Measurements from ENCODE around the gene AOPEP.

AOPEP gene

DNA sequence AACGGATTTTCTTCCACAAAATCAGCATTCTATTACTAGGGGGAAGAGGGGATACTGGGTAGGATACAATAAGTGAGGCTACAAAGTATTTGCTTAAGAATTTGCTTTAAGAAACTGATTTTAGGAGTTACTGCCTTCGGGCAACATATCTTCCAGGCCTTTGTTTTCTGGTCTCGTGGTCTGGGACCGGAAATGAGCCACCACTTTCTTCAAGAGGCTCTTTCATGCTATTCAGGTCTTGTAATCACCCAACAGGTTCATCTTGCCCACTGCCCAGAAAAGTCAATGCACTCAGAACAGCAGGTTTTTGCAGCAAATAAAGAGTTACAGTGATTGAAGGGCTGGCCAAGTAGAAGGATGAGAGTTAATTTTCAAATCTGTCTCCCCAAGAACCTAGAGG, 6.6 kb upstream of the AOPEP start:
- DNase-seq = no peak

DNA sequence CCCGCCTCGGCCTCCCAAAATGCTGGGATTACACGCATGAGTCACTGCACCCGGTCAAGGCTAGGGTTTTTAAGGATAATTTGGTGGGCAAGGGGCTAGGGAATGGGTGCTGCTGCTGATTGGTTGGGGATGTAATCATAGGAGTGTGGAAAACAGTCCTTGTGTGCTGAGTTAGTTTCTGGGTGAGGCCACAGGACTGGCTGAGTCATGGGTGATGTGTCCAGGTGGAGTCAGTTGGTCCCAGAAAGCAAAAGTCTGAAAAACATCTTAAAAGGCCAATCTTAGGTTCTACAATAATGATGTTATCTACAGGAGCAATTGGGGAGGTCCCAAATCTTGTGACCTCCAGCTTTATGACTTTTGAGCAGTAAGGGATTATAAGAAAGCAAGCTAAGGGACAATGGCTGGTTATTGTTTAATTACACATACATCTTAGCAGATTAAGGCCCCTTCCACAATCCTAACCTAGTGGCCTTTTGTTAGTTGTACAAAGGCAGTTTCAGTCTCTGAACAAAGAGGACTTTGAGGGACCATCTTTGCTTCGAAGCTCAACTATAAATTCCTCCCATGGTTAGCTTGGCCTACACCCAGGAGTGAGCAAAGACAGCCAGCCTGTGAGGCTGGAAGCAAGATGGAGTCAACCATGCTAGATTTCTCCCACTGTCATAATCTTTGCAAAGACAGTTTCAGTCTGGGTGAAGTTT, 5.5 kb upstream of the AOPEP start:
- DNase-seq = no peak

DNA sequence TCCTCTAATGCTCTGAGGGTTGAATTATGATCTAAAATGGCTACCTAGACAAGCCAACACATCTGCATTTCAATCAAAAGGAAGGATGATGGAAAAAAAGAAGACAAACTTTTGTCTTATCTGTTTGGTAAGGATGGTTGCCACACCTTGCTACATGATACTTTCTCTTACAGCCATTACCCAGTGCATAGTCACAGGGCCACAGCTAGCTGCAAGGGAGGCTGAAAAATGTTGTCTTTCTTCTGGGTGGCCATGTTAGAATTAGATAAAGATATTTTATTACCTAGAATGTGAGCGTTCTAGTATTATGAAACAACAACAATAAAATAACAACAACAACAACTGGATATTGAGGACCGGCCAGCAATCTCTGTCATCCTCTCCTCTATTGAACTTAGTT, 4.7 kb upstream of the AOPEP start:
- no peak for DNase-seq

DNA sequence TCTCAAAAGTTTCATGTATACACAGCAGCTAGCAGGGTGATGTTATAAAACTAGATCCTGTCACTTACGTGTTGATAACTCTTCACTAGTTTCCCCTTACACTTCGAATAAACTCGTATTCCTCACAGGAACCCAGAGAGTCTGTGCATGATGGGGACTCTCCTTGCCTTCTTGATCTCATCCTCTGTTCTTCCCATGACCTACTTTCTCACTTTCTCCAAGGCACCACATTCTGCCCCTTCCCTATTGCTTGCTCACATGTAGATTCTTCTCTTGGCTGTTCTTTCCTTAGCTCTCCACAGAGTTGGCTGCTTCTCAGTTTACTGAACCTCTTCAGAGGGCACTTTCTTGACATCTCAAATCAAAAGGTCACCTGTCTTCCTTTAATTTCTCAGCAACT, 1.2 kb upstream of the AOPEP start:
- no peak for DNase-seq

DNA sequence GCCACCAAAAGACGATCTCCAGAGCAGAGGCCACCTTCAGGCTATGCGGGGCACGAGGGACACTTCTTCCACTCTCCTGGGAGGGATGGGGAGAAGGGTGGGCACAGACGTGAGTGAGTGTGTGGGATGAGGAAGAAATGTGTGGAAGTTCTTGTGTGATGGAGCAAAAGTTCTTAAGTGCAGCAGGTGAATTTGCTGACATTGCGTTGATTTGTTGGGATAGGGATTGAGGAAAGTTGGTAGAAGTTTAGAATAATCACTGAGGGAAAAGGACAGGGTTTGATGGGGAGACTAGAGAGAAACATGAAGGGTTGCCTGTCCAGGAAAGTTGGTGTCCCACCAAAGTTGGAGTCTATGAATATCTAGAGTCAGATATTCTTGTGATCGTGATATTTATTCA, 2.2 kb downstream of the AOPEP start:
- DNase-seq = no peak

DNA sequence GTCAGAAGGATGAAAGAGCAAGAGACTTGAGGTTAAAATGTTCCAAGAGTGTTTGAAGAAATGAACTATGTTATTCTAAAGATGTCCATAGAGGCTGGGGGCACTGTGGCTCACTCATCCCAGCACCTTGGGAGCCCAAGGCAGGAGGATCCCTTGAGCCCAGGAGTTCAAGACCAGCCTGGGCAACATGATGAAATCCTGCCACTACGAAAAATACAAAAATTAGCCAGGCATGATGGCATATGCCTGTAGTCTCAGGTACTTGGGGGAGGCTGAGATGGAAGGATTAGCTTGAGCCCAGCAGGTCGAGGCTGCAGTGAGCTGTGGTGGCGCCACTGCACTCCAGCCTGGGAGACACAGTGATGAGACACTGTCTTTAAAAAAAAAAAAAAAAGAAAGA, 2.7 kb downstream of the AOPEP start:
- DNase-seq = no peak

DNA sequence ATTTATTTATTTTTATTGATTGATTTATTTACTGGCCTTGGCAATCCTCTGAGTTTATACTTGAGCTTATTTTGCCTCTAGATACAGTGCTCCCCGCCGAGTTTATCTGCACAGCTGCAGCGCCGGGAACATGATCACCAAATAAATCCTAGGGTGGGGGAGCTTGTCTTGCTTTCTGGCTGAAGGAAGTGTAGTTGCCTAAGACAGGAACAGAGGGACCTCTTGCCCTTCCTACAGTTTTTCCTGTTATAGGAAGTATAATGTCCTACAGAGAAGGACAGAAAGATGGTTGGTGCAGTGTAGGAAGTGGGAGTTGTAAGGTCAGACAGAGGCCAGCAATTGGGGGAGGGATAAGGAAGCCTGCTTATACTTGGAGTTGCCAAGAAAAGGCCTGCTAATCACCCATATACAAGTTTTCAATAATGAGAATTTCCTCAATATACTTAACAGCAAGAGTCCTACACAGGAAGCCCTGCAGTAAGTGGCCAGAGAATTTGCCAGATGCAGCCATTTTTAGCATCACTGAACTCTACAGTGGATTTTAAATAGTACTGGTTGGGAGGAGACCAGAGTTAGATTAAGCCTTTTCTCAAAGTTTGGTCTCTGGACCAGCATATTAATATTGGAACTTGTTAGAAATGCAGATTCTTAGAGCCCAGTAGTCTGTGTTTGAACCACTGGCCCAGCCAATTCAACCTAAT, 7.7 kb downstream of the AOPEP start:
- DNase-seq = peak; percentile 17

DNA sequence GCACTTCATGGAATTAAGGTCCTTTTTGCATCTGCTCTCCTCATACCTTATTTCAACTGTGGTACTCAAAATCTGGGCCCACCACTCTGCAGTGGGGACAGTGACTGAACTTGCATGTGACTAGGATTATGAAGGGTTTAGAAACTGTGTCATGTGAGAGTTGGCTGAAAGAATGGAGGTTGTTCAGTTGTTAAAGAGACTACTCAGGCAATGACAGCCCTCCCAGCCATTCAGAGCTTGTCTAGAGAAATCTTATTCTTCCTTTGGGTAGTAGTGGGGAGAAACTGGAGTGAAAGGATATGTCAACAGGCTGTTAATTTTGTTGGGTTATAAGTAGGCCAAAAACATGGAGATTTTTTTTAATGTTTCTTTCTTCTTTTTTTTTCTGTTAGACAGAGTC, 10.3 kb downstream of the AOPEP start:
- DNase-seq = no peak

DNA sequence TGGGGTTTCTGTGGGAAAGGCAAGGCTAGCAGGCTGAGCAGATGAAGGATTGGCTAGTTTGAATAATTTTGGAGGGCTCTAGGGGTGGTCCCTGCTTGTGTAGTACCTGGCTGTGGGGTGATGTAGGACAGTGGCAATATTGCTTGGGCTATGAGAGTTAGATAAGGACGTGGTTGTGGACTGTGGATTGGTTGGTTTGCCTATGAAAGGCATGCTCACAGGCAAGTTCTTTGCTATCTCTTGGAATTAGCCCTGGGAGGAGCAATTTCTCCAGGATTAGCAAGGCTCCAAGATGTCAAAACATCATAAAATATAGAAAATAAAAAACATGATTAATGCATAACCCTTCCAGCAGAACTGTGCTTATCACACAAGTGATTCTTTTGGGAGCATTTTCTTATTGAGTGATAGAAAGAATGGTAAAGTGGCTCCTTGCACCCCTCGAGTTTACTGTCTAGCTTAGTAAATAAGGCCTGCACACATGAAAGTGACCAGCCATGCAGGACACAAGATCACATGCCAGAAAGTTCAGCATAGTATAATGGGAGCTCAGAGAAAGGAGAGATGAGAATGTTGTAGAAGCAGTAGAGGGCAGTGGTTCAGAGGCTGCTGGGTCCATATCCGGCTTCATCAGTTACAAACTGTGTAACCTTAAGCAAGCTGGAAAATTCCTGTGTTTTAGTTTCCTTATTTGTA, 13.8 kb downstream of the AOPEP start:
- DNase-seq = no peak

DNA sequence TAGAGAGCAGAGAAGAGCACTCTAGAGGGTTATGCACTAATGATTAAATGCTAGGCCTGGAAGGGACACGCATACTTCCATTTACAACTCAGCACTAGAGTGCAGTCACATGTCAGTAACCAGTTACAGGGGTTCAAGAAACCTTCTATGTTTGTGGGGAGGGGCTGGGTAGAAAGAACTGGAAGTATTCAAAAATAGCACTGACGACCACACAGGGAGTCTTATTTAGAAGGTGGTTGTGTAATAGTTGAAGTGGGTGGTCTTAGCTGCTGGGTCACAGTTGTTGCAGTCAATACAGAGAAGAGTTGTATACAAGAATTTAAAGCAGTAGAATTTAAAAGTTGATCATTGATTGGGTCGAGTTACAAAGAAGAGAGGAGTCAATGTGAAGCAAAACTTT, 15.4 kb downstream of the AOPEP start:
- DNase-seq = no peak

DNA sequence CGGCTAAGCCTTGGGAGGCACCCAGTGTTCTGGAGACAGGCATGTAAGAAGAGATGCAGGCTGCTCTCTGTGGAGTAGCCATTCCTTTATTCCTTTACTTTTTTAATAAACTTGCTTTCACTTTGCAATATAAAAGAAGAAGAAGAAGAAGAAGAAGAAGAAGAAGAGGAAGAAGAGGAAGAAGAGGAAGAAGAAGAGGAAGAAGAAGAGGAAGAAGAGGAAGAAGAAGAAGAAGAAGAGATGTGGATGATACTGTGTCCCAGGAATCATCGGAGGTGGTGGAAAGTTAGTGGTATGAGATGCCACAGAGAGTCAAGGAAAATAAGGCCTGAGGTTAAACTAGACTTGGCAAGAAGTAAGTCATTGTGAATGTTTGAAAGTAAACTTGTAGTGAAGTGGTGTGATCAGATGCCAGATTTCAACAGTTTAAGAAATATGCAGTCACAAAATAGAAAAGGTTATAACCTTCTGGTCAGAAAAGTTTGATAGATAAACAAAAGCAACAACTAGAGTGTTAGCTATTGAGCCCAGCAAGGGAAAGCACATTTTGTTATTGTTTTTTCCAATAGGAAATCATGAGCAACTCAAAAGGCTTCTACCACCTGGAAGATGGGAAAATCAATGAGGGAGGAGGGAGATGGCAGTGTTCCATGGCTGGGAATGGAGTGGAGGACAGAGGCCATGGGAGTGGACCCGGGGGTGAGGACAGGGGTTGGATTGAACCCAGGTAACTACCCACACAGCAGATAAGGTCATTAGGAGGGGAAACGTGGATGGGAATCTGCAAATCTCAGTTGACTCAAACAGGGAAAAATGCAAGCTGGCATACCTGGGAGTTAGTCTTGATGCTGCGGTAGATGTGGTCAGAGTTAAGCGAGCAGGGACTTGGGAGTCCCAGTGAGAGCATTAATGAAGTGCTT, 16.8 kb downstream of the AOPEP start:
- no peak for DNase-seq

DNA sequence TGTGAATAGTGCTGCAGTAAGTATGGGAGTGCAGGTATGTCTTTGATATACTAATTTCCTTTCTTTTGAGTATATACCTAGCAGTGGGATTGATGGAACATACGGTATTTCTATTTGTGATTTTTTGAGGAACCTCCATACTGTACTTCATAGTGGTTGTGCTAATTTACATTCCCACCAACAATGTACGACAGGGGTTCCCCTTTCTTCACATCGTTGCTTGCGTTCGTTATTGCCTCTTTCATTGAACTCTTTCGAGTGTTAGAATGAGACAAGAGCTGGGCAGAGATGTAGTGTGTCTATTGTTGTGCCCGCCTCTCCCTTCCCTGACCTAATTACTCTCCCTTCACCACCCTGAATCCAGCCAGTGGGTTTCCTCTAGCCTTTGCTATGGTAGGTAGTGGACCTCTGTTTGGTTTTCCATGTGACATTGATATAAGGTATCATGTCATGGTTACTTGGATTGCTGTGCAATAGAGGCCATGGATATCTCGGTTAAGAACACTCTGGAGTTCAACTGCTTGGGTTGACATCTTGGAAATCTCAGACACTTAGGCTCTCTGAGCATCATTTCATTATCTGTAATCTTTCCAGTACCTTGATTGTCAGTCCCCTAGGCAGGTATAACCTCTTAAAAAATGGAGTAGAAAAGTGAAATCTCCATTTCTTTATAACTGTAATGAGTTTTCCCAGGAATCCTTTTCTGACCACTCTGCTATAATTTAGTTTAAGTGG, 19.5 kb downstream of the AOPEP start:
- DNase-seq = no peak

DNA sequence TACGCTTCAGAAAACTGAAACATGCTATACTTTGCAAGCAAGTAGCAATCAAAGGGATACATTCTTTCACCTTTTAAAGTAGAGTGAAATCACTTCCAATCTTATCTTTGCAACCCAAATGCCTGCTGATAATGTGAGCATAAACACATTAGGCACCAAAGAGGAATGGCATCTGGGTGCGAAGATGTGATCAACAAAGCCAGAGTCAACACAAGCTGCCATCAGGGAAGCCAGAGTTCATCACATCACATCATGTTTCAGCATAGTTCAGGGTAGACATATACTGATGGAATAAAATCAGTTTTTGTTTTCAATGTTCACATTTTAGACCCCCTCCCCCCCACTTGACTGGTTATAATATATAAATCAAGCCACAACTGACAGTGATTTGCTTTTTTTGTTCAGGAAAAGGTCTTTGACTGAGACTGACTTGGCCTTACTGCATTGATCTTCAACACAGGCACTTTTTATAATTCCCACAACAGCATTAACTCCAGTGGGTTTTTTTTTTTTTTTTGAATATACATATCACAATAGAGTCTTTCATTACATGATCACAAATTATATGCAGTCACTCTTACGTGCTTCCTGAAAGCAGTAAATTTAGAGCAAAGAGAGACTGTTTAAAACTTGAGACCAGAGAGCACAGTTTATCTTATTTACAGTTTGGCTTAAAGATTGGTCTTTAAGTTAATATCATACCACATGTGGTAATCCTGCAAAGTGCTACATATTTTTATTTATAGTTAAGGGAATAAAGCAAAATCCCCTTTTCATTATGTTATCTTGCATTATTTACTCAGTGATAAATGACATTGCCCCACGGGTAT, 20.3 kb downstream of the AOPEP start:
- DNase-seq = no peak

DNA sequence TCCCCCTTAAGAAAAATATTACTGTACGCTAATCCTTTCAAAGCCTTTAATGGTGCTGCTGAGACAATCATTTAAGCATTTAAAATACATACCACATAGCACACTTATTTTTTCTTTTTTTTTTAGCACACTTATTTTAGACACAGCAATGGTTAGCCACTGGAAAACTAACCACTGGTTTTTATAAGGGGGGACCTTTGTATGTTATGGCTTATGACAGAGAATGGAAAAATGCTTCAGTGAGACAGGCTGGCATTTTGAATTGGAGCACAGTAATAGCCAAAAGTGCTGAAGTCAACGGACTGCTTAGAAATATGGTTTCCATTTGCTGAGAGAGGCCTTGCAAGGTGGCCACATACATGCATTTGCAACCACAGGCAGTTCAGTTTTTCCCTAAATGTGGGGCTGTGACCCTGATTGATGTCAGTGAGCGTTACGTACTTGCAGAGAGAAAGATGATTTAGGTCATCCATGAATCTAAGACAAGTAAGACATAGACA, 28.5 kb downstream of the AOPEP start:
- no peak for DNase-seq

DNA sequence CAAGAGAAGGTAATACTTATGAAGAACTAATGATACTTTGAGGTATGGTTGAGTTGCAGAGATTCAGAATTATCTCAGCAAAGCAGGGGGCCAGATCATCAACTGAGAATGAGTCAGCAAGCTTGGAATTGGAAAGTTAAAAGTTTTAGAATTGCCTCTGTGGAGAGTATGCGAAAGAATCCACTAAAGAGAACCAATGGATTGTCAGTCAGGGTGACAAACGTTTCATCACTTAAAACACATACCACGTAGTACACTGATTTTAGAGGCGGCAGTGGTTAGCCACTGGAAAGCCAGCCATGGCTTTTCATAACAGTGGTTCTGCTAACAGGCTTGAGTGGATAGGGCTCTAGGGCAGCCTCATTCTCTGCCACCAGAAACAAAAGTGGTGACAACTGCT, 30.7 kb downstream of the AOPEP start:
- DNase-seq = no peak

DNA sequence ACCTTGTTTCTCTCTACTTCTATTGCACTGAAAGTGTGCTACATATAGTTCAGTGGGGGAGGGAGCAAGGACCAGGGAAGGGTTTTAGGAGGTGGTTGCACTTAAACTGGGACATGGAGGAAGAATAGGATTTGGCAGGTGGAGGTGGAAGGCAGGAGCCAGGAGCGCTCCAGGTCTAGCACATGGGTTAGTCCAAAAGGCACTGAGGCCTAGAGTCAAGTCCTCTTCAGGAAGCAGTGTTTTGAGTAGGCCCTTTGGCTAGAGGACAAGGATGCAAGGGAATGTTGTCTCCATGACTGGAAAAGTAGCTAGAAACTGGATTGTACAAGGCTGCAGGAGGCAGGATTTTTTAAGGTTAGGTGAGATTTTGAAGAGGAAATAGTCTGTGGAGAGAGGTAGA, 31.5 kb downstream of the AOPEP start:
- DNase-seq = no peak

DNA sequence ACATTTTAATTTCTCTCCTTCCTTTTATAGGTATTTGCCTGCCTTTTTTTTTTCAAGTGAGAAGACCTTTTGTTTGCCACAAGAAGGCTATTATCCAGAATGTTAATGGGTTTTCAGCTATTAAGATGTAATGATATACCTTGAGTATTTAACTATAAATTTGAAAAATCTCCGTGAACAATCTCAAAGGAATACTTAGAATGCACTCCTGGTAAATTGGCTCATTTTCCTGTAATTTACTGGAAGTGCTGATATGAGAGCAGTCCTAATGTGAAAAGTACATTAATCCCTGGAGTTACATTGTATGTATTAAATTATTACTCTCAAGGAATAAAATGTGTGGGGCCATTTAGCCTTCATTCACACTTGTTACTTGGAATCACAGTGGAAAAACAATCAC, 32.4 kb downstream of the AOPEP start:
- DNase-seq = no peak

DNA sequence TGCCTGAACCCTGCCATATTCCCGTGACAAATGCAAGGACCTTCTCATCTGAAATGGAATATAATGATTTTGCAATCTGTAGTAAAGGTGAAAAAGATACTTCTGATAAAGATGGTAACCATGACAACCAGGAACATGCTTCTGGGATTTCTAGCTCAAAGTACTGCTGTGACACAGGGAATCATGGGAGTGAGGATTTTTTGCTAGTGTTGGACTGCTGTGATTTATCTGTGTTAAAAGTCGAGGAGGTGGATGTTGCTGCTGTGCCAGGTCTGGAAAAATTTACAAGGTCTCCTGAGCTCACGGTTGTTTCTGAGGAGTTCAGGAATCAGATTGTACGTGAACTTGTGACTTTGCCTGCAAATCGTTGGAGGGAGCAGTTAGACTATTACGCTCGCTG, 33.5 kb downstream of the AOPEP start:
- DNase-seq = no peak

DNA sequence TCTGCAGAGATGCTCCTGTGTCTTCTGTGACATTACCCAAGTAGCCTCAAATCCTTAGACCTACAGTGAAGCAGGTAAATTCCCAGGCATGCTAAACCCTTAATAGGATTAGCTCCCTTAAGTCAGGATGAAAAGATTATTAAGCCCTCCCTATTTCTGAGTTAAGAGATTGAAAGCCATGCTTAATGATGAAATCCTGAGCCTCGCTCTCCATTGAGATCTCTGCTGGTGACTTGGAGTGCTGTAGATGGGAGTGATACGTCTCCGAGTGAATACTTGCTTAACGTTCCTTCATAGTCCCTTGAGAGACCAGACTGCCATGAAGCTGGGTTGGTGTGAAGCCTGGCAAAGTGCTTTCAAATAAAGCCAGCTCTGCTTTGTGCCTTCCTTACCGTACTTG, 34.2 kb downstream of the AOPEP start:
- DNase-seq = no peak

DNA sequence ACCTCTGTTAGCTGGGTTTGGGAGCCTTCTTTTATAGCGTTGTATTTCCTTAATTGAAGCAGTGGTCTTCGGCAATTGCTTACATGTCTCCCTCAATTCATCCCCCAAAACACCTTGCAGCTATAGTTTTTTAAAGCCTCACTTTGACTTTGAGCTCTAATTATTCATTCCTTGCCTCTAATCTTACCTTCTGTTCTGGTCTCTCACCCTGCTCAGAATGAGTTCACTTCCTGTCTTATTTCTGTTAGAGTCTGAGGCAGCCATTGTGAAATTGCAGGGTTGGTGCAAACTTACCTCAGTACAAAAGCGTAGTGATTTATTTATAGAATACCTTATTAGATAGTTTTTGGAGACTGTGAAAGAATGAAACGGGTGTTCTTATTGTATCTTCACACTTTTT, 35.0 kb downstream of the AOPEP start:
- no peak for DNase-seq

DNA sequence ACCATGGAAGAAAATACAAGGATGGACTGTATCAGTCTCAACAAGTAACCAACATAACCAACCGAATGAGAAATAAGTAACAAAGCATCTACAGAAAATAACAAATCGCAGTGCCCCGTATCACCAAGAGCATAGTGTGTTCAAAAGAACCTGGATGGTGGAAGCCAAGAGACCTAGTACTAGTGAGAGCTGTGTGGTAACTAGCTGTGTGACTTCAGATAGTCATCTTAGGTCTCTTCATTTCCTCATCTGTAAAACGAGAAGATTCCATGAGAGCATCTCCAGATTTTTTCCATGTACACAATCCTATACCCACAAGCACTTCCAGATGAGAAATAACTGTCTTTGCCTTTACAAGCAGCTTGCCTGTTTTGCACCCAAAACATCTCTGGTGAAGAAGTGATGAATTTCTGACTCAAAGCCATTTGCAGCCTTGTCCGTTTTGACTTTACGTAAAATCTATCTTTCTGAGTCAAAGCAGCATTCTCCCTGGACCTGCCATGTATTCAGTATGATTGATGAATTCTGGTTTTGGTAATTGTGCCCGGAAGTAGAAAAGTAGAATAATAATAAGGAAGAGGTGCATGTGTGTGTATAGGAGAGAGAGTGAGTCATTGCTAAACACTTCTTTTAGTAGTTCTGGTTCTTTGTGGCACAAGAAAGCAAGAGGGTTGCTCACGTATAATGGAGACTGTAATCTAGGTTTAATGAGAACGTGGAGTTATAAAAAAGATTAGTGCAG, 41.0 kb downstream of the AOPEP start:
- DNase-seq = no peak
